ENCODE results near the gene ENKUR. TPM values are rescaled to one million over a fixed set of nuclear protein-coding genes. Genes with fewer than 3 reads are reported as not detected.

ENKUR gene
- total RNA-seq, 2 experiments from 2014 or later: not detected

GRCh38 chr10:24938076-24938475 is 77.9 kb downstream of the ENKUR start:
- no peak overlapping the region for H3K4me3 Mint-ChIP-seq
- POLR2A ChIA-PET: no interaction called here
- Histone ChIP-seq H3K27ac (ENCODE audit: low read depth in 1 of 2, low read length in 2 of 2) (no peak overlapping the region), H3K4me1 (ENCODE audit: insufficient read depth, low read length) (no peaks in the 10 kb centered on the region), H3K27me3 (ENCODE audit: control insufficient read depth in 1 of 2, insufficient read depth in 2 of 2, low read length in 2 of 2) (no peaks in the 10 kb centered on the region), H3K36me3 (ENCODE audit: insufficient read depth, low read length) (no peaks in the 10 kb centered on the region), H3K9me3 (ENCODE audit: control insufficient read depth in 1 of 2, insufficient read depth in 1 of 2, low read length in 2 of 2) (no peaks in the 10 kb centered on the region), H3K4me3 (ENCODE audit: low read length) (no peak overlapping the region)
- no peak overlapping the region for H3K27ac Mint-ChIP-seq
- no peaks in the 10 kb centered on the region for H3K27me3 Mint-ChIP-seq
- H3K36me3 Mint-ChIP-seq (ENCODE audit: low read depth): no peaks in the 10 kb centered on the region
- DNase-seq: no peak
- no peaks in the 10 kb centered on the region for H3K4me1 Mint-ChIP-seq (ENCODE audit: low read depth)
- H3K9me3 Mint-ChIP-seq: no peaks in the 10 kb centered on the region
- CTCF ChIA-PET: no interaction called here
- no peak for ATAC-seq (ENCODE audit: poor library complexity)
- TF ChIP-seq CTCF (IDR thresholded peaks at IDR 0.05): no peak
- intact Hi-C loops (cut with DNase I, micrococcal nuclease): no loop called here

- ChIA-PET CTCF (no interaction called here), POLR2A (no interaction called here)
- Histone ChIP-seq H3K4me1 (ENCODE audit: insufficient read depth, low read length) (no peaks in the 10 kb centered on the region), H3K4me3 (ENCODE audit: low read length) (no peak overlapping the region), H3K27ac (ENCODE audit: low read depth in 1 of 2, low read length in 2 of 2) (no peak overlapping the region), H3K9me3 (ENCODE audit: control insufficient read depth in 1 of 2, insufficient read depth in 1 of 2, low read length in 2 of 2) (no peaks in the 10 kb centered on the region), H3K36me3 (ENCODE audit: insufficient read depth, low read length) (no peaks in the 10 kb centered on the region), H3K27me3 (ENCODE audit: control insufficient read depth in 1 of 2, insufficient read depth in 2 of 2, low read length in 2 of 2) (no peaks in the 10 kb centered on the region)
- H3K27ac Mint-ChIP-seq: no peak overlapping the region
- no peak for TF ChIP-seq CTCF (IDR thresholded peaks at IDR 0.05)
- no peaks in the 10 kb centered on the region for H3K27me3 Mint-ChIP-seq
- intact Hi-C loops (cut with DNase I, micrococcal nuclease): no loop called here
- no peaks in the 10 kb centered on the region for H3K9me3 Mint-ChIP-seq
- H3K4me3 Mint-ChIP-seq: no peak overlapping the region
- H3K4me1 Mint-ChIP-seq (ENCODE audit: low read depth): no peaks in the 10 kb centered on the region
- ATAC-seq (ENCODE audit: poor library complexity) (no peak), DNase-seq (no peak)
- H3K36me3 Mint-ChIP-seq (ENCODE audit: low read depth): no peaks in the 10 kb centered on the region
Measured at GRCh38 chr10:24935504-24936292, 80.3 kb downstream of the ENKUR start.

Other genes with a start within 250 kb of the ENKUR start
- under 1 TPM; 0.52 to 0.67 TPM for gene PRTFDC1, start 63.6 kb downstream of the ENKUR start, total RNA-seq
- gene THNSL1, start 454 bp upstream of the ENKUR start, total RNA-seq: under 1 TPM; 0.31 to 0.52 TPM
- gene GPR158, start 158.8 kb upstream of the ENKUR start, total RNA-seq: not detected

All from CD4-positive, alpha-beta T cell (primary cell).